Transverse colon (tissue), 4 donors: ENCODE results near the gene PROCA1.
A peak's percentile ranks its signal among the peaks of the same experiment; 100 is the strongest.

Source experiments
- CTCF ChIP-seq, 5 experiments: fragments of 200-600 bp in 3 of 5; fragments of 450-650 bp in 2 of 5; sonication (generic) in 3 of 5; IDR thresholded peaks; 1 replicate in 2 of 5; 2 replicates in 3 of 5; pipeline ENCODE4 v1.5.1; 2016 to 2017; ENCODE audit warnings: antibody characterized with exemption in 5 of 5, inconsistent platforms in 3 of 5, mild to moderate bottlenecking in 2 of 5, moderate library complexity in 1 of 5
- POLR2A ChIP-seq: fragments of 450-650 bp; IDR thresholded peaks from one replicate; pipeline ENCODE4 v1.6.1; 2016; ENCODE audit warnings: antibody characterized with exemption, mild to moderate bottlenecking, moderate library complexity
- POLR2AphosphoS5 ChIP-seq, 3 donors: sonication (generic); formaldehyde crosslinking; IDR thresholded peaks; one replicate each; pipeline ENCODE4 v1.6.1; 2016; ENCODE audit warnings: antibody characterized with exemption in 3 of 3

- TF ChIP-seq CTCF (IDR thresholded peaks at IDR 0.05) (peak; percentile 99 to 100 (median 100)), POLR2AphosphoS5 (IDR thresholded peaks at IDR 0.05) (peak; percentile 28 to 78 (median 65)), POLR2A (peak; percentile 8)
Measured at GRCh38 chr17:28750178-28751047, 38.7 kb upstream of the PROCA1 start.
